Endothelial cell of hepatic sinusoid (primary cell): ENCODE measurements around the gene ACAA1.

Experiments used
- in situ Hi-C: cut with HindIII; loops from 2 replicates; pipeline ENCODE4 v1.10.0; 2017; ENCODE audit warnings: low sequenced_read_pairs

ACAA1 gene

GRCh38 chr3:38108649-38109579 lies 28.0 kb downstream of the ACAA1 start:
- in situ Hi-C loops: no loop called here

- in situ Hi-C loops: no loop called here
These were observed 28.8 kb downstream of the ACAA1 start for GRCh38 chr3:38107911-38108648.

- in situ Hi-C loops: no loop called here
These were observed 31.4 kb downstream of the ACAA1 start for GRCh38 chr3:38105525-38105924.

DNA sequence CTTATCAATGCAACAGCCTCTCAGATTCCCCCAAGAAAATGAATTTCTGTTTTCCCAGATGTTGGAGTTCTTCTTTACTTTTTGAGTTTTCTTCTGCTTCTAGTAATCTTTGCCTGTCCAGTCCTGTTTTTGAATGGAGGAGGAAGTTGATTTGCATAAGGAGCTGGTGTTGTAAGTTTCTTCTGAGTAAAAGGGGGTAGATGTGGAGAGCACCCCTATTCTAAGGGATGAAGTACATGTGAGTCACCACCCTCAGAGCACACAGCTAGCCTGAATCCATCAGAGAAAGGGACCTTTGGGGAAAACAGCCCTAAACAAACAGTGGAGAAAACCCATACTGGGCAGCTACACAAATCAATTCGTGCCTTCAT lies 34.5 kb downstream of the ACAA1 start:
- in situ Hi-C loops: loop anchor here (5.0 kb wide), 1 partner anchor 35 kb away; no protein-coding TSS in a partner anchor

DNA sequence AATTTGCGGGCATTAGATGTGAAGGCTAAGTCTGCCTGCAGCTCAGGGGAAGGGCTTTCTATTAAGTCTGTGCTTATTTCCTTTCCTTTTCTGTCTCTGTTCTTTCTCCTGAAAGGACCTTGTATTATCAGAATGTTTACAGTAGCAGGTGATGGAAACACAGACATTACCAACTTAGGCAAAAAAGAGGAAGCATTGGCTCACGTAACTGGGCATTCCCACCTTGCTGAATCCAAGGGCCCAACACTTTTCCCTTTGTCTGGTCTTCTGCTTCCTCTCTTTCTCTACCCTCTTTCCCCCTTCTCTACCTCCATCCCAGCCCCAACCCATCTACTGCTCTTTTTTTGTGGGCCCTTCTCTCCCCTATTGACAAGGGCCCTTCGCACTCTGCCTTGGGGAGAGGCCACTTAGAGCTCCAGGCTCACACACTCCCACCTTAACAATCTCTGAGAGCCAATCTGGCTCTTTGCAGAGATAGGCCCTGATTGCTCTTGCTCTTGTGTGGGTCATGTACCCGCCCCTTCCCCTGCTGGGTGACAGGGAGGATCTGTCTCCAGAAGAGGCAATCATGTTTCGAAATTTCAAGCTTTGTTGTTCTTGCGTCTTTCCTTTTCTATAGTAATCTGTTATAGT lies 35.0 kb downstream of the ACAA1 start:
- in situ Hi-C loops: loop anchor here (5.0 kb wide), 1 partner anchor 35 kb away; no protein-coding TSS in a partner anchor

DNA sequence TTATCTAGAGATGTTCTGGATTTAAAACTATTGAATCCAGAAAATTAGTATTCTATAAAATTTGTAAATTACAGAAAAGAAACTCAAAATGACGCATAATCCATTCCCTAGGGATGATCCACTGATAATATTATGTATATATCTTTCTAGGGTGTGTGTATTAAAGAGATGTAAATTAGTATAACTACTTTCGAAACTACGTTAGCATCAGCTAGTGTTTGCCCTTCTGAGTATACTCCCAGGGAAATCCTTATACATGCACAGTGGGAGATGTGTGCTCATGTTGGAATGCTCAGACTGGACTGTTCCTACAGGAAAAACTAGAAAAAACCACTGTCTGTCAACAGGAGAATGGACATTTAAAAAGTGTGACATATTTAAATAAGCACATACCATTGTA lies 36.4 kb downstream of the ACAA1 start:
- in situ Hi-C loops: loop anchor here (5.0 kb wide), 1 partner anchor 33 kb away; no protein-coding TSS in a partner anchor

DNA sequence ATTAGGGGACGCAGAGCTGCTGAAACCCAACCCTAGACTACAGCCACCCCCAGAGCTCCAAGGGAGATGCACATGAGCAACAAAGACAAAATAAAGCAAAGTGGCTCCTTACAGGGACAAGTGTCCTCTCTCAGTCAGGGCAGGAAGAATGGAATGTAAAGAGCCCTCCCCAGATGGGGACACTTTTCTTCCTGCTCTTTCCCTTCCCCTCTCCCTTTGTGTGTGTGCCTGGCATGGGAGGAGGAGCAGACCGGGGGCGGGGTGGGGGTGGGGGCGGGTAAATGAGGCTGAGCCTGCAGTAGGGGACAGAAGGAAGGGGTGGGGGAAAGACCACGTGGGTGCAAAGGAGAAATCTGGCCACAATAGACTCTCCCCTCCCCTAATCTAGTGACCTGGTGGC lies 37.4 kb downstream of the ACAA1 start:
- in situ Hi-C loops: no loop called here

DNA sequence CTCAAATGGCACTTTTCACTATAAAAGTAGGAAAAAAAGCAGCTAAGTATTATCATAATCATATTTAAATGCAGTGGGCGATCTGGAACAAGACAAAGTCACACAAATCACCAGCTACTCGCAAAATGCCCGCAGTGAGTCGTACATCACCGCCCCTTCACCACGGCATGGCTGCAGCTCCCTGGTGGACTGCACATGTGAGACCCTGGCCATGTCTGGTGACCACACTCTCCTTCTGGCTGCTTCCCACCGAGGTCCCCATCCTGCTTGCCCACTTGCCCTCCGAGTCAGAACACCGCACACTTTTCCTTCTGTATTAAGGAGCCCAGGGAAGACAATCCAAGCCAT lies 38.6 kb downstream of the ACAA1 start:
- in situ Hi-C loops: no loop called here

GRCh38 chr3:38097446-38098375 lies 39.2 kb downstream of the ACAA1 start:
- in situ Hi-C loops: no loop called here

DNA sequence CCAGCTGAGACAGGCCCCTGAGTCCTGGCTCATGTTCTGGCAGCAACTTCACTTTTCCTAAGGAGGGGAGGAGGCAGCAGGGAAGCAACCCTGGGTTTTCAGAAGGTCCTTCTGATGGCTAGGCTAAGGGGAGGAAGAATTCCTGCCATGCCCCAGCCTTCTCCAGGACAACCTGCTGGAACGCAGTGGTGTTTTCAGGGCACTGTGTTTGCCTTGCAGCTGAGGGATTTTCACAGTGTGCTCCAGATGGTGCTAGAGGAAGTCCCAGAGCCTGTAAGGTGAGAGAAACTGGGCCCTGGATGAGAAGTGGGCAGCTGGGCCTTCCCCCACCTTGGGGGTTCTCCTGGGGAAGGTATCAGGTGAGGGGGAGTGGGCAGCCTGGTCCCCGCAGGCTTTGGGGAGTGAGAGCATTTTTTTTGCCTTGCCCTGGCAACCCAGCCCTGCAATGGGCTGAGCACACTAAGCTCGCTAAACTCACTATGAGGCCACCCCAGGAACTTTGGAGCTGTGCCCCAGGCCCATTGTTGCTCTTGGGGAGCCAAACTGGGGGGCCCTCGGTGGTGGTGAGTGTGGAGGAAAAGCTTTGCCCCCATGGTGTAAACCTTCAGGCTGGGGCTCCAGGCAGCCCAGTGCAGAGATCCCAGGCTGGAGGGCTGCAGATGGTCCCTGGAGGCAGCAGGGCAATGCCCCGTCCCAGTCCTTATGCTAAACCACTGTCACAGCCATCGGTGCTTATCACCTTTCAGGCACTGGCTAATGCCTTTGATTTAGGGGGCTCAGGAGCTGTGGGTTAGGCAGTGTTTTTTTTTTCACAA lies 41.1 kb downstream of the ACAA1 start:
- in situ Hi-C loops: no loop called here

DNA sequence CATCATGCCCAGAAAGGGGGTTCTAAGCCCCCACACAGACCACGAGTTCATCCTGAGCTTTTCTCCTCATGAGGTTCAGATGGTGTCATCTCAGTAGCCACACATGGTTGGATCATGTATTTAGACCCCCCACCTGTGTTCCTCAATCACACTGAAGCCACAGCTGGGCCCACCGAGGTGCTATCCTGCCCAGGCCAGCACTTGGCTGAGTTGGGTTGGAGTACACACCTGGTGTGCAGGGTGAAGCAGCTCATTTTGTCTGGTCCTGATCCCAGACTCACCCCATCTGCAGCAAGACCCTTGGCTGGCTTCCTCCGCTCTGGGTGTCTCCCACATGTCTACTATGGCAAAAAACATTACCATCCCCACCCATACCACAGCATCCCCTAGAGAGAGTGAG lies 41.9 kb downstream of the ACAA1 start:
- in situ Hi-C loops: no loop called here

- in situ Hi-C loops: no loop called here
These were observed 46.5 kb downstream of the ACAA1 start for GRCh38 chr3:38090453-38090852.

DNA sequence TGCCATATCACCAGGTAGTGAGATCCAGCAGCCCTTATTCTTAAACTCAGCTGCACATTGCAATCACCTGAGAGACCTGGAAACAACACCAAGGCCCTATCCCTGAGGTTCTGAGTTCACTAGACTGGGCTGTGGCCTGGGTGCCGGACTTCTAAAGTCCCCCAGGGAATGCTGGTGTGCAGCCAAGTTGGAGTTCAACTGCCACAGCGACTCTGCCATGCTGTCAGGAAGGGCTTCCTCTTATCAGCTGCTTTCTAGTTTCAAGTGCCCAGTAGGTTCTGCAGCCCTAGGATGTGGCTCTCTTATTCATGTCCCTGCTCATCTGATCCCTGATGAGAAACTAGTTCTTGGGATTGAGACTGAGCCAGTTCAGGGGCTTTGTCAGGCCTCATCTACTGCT lies 47.8 kb downstream of the ACAA1 start:
- in situ Hi-C loops: loop anchor here (5.0 kb wide), 1 partner anchor 38 kb away; no protein-coding TSS in a partner anchor

GRCh38 chr3:38088126-38089078 lies 48.5 kb downstream of the ACAA1 start:
- in situ Hi-C loops: loop anchor here (5.0 kb wide), 1 partner anchor 39 kb away; no protein-coding TSS in a partner anchor

- in situ Hi-C loops: loop anchor here (5.0 kb wide), 1 partner anchor 40 kb away; no protein-coding TSS in a partner anchor
These were observed 49.6 kb downstream of the ACAA1 start for GRCh38 chr3:38087278-38087677.

- in situ Hi-C loops: loop anchor here (5.0 kb wide), 1 partner anchor 41 kb away; no protein-coding TSS in a partner anchor
These were observed 50.4 kb downstream of the ACAA1 start for GRCh38 chr3:38086496-38086895.

- in situ Hi-C loops: loop anchor here (5.0 kb wide), 1 partner anchor 41 kb away; no protein-coding TSS in a partner anchor
These were observed 51.0 kb downstream of the ACAA1 start for GRCh38 chr3:38085943-38086324.

DNA sequence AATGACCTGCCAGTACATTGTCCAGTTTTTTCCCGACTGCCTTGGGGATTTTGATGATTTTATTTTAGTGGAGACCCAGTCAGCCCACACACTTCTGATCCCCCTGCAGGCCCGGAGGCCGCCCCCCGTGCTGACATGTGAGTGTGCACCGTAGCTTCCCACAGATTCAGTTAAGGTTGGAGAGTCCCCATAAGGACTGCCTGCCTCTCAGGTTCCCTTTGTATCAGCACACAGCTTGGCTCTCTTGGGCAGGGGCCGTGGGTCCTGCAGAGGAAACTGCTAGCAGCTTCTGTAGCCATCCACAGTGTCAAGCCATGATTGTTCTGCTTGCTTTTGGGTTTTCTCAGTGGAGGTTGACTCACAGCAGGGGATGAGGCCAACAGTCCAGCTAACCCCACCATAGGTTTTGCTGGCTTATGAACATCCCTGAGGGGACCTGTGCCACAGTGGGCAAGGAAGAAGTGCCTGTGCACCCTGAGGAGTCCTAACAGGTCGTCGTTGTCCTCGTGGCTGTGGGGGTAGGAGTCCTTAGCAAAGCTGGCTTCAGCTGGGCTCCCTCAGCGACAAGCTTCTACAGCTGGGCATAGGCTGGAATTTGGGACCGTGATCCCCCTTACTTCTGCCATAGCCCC lies 51.5 kb downstream of the ACAA1 start:
- in situ Hi-C loops: loop anchor here (5.0 kb wide), 1 partner anchor 42 kb away; no protein-coding TSS in a partner anchor
